Lower leg skin (tissue), 4 donors: ENCODE results near the gene SERTAD2. TPM values are rescaled to one million over a fixed set of nuclear protein-coding genes. Genes with fewer than 3 reads are reported as not detected.

Source experiments
- DNase-seq, 2 donors: peaks; one replicate each; pipeline ENCODE4 v3.0.0-alpha.2; 2019; ENCODE audit warnings: low spot score in 2 of 2
- H3K4me3 ChIP-seq: fragments of 200-600 bp; sonication (generic); 2 replicates; pipeline ENCODE4 v1.5.1; 2017; ENCODE audit warnings: mild to moderate bottlenecking, low read depth; ENCODE audit not compliant: poor library complexity, severe bottlenecking
- CTCF ChIP-seq, 3 donors: fragments of 450-650 bp; IDR thresholded peaks; one replicate each; pipeline ENCODE4 v1.5.1; 2016; ENCODE audit warnings: antibody characterized with exemption in 3 of 3, mild to moderate bottlenecking in 3 of 3, moderate library complexity in 2 of 3
- POLR2A ChIP-seq, 2 donors: fragments of 450-650 bp; IDR thresholded peaks; one replicate each; pipeline ENCODE4 v1.6.1; 2016 to 2017; ENCODE audit warnings: antibody characterized with exemption in 2 of 2, mild to moderate bottlenecking in 1 of 2, moderate library complexity in 1 of 2
- WGBS, 2 donors: methylation state at CpG; one replicate each; pipeline ENCODE4 v1.1.5; 2018; 5-methylcytosine and 5-hydroxymethylcytosine counted together
- intact Hi-C: fragments of 100-400 bp; cut with DNase I; formaldehyde crosslinking; loops from one replicate; pipeline ENCODE4 v1.15.0; 2023; ENCODE audit warnings: low total_unique reads
- total RNA-seq, 4 donors: library from RNA; depleted of rRNA; stranded (reverse); fragments of >200 nt; gene quantifications; one replicate each; pipeline ENCODE4 v1.1.0, GENCODE V29; 2016

SERTAD2 gene
- total RNA-seq: 10 to 100 TPM; 27.7 to 31.8 (median 30.7) TPM

GRCh38 chr2:64653109-64654062 lies at the start of gene SERTAD2:
SERTAD2 (minus strand) TSS chr2:64653913; CDS start chr2:64636871, 17,042 bp downstream.
- DNase-seq: peak; percentile 81 to 97
- H3K4me3 ChIP-seq: peak within 1 kb of the TSS; percentile 100
- TF ChIP-seq CTCF (IDR thresholded peaks at IDR 0.05) (no peak), POLR2A (IDR thresholded peaks at IDR 0.05) (peak in 1 of 2 donors; percentile 61)
- WGBS, 2 donors: 0 to 1% methylated on average over 41 to 50 of the region's 109 CpGs
- intact Hi-C loops: no loop called here

- no peak for DNase-seq
- TF ChIP-seq CTCF (IDR thresholded peaks at IDR 0.05) (no peak), POLR2A (IDR thresholded peaks at IDR 0.05) (no peak)
- WGBS, 2 donors: 98% methylated on average over 5 of the region's 5 CpGs
- no peak overlapping the region for H3K4me3 ChIP-seq
- intact Hi-C loops: no loop called here
These were observed 46.6 kb upstream of the SERTAD2 start for GRCh38 chr2:64700133-64700809.

- TF ChIP-seq POLR2A (IDR thresholded peaks at IDR 0.05): no peak
- TF ChIP-seq CTCF (IDR thresholded peaks at IDR 0.05): no peak
- 84 to 98% methylated on average over 8 of the region's 8 CpGs for WGBS, 2 donors
- no peak overlapping the region for H3K4me3 ChIP-seq
- no peak for DNase-seq
- intact Hi-C loops: no loop called here
These were observed 46.0 kb upstream of the SERTAD2 start for GRCh38 chr2:64699712-64700111.

- no peak for DNase-seq
- 64 to 70% methylated on average over 4 of the region's 4 CpGs for WGBS, 2 donors
- TF ChIP-seq POLR2A (IDR thresholded peaks at IDR 0.05) (no peak), CTCF (IDR thresholded peaks at IDR 0.05) (no peak)
- no peak overlapping the region for H3K4me3 ChIP-seq
- intact Hi-C loops: no loop called here
These were observed 45.1 kb upstream of the SERTAD2 start for GRCh38 chr2:64698668-64699444.

- no peak for DNase-seq
- intact Hi-C loops: no loop called here
- 90 to 91% methylated on average over 2 of the region's 2 CpGs for WGBS, 2 donors
- H3K4me3 ChIP-seq: no peak overlapping the region
- TF ChIP-seq CTCF (IDR thresholded peaks at IDR 0.05) (no peak), POLR2A (IDR thresholded peaks at IDR 0.05) (no peak)
These were observed 44.5 kb upstream of the SERTAD2 start for GRCh38 chr2:64698177-64698643.
